ENCODE measurements around the gene ZSCAN31. TPM values are rescaled to one million over a fixed set of nuclear protein-coding genes. Genes with fewer than 3 reads are reported as not detected.

ZSCAN31 gene
- polyA plus RNA-seq, 1 of the 3 experiments (the other 2 are of a cell fraction): 1.9 TPM

GRCh38 chr6:28340310-28341095 lies 4.6 kb upstream of the ZSCAN31 start:
- ChIA-PET POLR2A (interaction anchor here (1.5 kb wide), 1 partner anchor 9 kb away, joined by 3 read pairs; the partner anchor contains the start of gene ZKSCAN3), CTCF (interaction anchor here (0.9 kb wide), 1 partner anchor 16 kb away, joined by 4 read pairs; no protein-coding TSS in a partner anchor)
- WGBS (ENCODE audit: low lambda C conversion rate): 19% methylated on average over 1 of the region's 1 CpG
- Histone ChIP-seq H3K4me3 (ENCODE audit: low read depth in 2 of 2, low read length in 1 of 2) (no peak overlapping the region), H4K20me1 (ENCODE audit: insufficient read depth) (no peaks in the 10 kb centered on the region), H3K4me2 (no peak overlapping the region), H3K79me2 (ENCODE audit: insufficient read depth) (no peaks in the 10 kb centered on the region), H3K9me3 (no peaks in the 10 kb centered on the region), H3K9me2 (no peaks in the 10 kb centered on the region), H3K36me3 (replicated peaks in 1 of 2; ENCODE audit: control insufficient read depth in 1 of 2, insufficient read depth in 2 of 2, low read length in 1 of 2) (no peaks in the 10 kb centered on the region), H3F3A (replicated peaks; ENCODE audit: insufficient read depth) (no peaks in the 10 kb centered on the region), H3K4me1 (ENCODE audit: control insufficient read depth in 1 of 2, insufficient read depth in 2 of 2, low read depth in 1 of 2, low read length in 1 of 2) (peaks cover 0 to 3% of the 10 kb centered on the region in 2 experiments; a peak in 2 of 4 replicates), H3K9ac (no peak overlapping the region), H3K27ac (ENCODE audit: low read depth in 2 of 2, low read length in 1 of 2) (no peak overlapping the region), H3K27me3 (ENCODE audit: insufficient read depth) (peaks cover 3% of the 10 kb centered on the region; the same call in 1 of the 2 replicates), H2AFZ (ENCODE audit: low read depth) (no peak overlapping the region)
- no peak for DNase-seq
- TF ChIP-seq GATA2 (CRISPR knock-in tag; IDR thresholded peaks at IDR 0.05) (no peak), USF1 (IDR thresholded peaks at IDR 0.05; ENCODE audit: borderline replicate concordance, low read depth) (no peak), PBX3 (IDR thresholded peaks at IDR 0.05) (no peak), TAF1 (IDR thresholded peaks at IDR 0.05; ENCODE audit: borderline replicate concordance, low read depth, low read length) (no peak), MXI1 (IDR thresholded peaks at IDR 0.05; ENCODE audit: low read depth, low read length) (no peak), FOSL2 (IDR thresholded peaks at IDR 0.05; ENCODE audit: borderline replicate concordance, low read depth) (no peak), SIN3A (IDR thresholded peaks at IDR 0.05; ENCODE audit: borderline replicate concordance, low read depth, low read length) (no peak)
- TF ChIP-seq, protein P1, sequence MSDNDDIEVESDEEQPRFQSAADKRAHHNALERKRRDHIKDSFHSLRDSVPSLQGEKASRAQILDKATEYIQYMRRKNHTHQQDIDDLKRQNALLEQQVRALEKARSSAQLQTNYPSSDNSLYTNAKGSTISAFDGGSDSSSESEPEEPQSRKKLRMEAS (IDR thresholded peaks at IDR 0.05; ENCODE audit: low read depth): no peak

DNA sequence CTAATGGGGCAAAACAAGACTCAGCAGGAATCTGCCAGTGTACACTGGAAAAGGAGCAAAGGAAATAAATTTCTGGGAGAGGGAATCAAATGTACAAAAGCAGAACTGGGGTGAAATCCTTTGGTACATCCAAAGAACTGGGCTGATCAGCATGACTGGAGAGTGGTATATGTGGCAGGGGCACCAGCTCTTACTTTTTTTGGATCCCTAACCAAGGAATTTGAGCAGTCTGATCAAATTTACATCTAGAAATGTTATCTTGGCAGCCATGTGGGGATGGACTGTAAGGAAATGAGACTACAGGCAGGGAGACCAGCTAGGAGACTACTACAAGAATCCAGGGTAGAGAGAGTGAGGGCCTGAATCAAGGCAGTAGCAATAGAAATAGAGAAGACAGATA lies 1.2 kb upstream of the ZSCAN31 start:
- H3K4me2 ChIP-seq: peak overlapping the region; percentile 87
- TF ChIP-seq GATA2 (CRISPR knock-in tag; IDR thresholded peaks at IDR 0.05): no peak
- no peak for TF ChIP-seq FOXM1 (IDR thresholded peaks at IDR 0.05; ENCODE audit: low read depth)
- TF ChIP-seq CTCF (IDR thresholded peaks at IDR 0.05): no peak
- TF ChIP-seq JUND (IDR thresholded peaks at IDR 0.05): no peak
- TF ChIP-seq USF1 (IDR thresholded peaks at IDR 0.05; ENCODE audit: borderline replicate concordance, low read depth): no peak
- TF ChIP-seq MEF2A (IDR thresholded peaks at IDR 0.05; ENCODE audit: borderline replicate concordance, low read depth): no peak
- TF ChIP-seq CHD2 (IDR thresholded peaks at IDR 0.05; ENCODE audit: low read length, partially characterized antibody): no peak
- no peak for TF ChIP-seq RXRA (IDR thresholded peaks at IDR 0.05; ENCODE audit: borderline replicate concordance, low read depth)
- TF ChIP-seq ELF1 (IDR thresholded peaks at IDR 0.05): no peak
- no peak for TF ChIP-seq TAF1 (IDR thresholded peaks at IDR 0.05; ENCODE audit: borderline replicate concordance, low read depth, low read length)
- TF ChIP-seq NRF1 (IDR thresholded peaks at IDR 0.05; ENCODE audit: low read depth, low read length): no peak
- TF ChIP-seq YY1 (IDR thresholded peaks at IDR 0.05; ENCODE audit: low read depth): no peak
- no peak for TF ChIP-seq USF2 (IDR thresholded peaks at IDR 0.05; ENCODE audit: borderline replicate concordance, low read depth, low read length)
- no peak for TF ChIP-seq PBX3 (IDR thresholded peaks at IDR 0.05)
- no peak for TF ChIP-seq GABPA (IDR thresholded peaks at IDR 0.05; ENCODE audit: low read depth)

More for the DNA sequence above, 1.2 kb upstream of the ZSCAN31 start:
- CTCF ChIA-PET: interaction anchor here (1.4 to 5.0 kb wide), 3 partner anchors 11 to 19 kb away, joined by 4 to 29 read pairs (median 8); partner anchors contain the start of gene ZKSCAN3
- POLR2A ChIA-PET: interaction anchor here (1.1 to 3.2 kb wide), 5 partner anchors 9 to 70 kb away, joined by 3 to 14 read pairs (median 9); partner anchors contain the start of genes PGBD1 and ZSCAN26
- Histone ChIP-seq H3K27ac (ENCODE audit: low read depth in 2 of 2, low read length in 1 of 2) (peak overlapping the region in 1 of 2 experiments; percentile 99; a peak in 2 of 4 replicates), H3K4me1 (ENCODE audit: control insufficient read depth in 1 of 2, insufficient read depth in 2 of 2, low read depth in 1 of 2, low read length in 1 of 2) (peaks cover 0 to 7% of the 10 kb centered on the region in 2 experiments; a peak in 2 of 4 replicates), H3K9me3 (no peaks in the 10 kb centered on the region), H4K20me1 (ENCODE audit: insufficient read depth) (no peaks in the 10 kb centered on the region), H2AFZ (ENCODE audit: low read depth) (peak overlapping the region; percentile 84), H3K36me3 (replicated peaks in 1 of 2; ENCODE audit: control insufficient read depth in 1 of 2, insufficient read depth in 2 of 2, low read length in 1 of 2) (no peaks in the 10 kb centered on the region), H3K79me2 (ENCODE audit: insufficient read depth) (no peaks in the 10 kb centered on the region), H3F3A (replicated peaks; ENCODE audit: insufficient read depth) (peaks cover 11% of the 10 kb centered on the region), H3K9me2 (no peaks in the 10 kb centered on the region), H3K27me3 (ENCODE audit: insufficient read depth) (no peaks in the 10 kb centered on the region), H3K9ac (0 out of 2 replicates have a peak overlapping the region, but pooled peaks have one; percentile 70), H3K4me3 (ENCODE audit: low read depth in 2 of 2, low read length in 1 of 2) (peak overlapping the region; percentile 74 to 93)
- no peak for DNase-seq
